ENCODE results near the gene PTPN1. TPM values are rescaled to one million over a fixed set of nuclear protein-coding genes. Genes with fewer than 3 reads are reported as not detected.

Gene PTPN1
- total and polyA plus RNA-seq, 5 donors, result 20.8 to 37.4 (median 25.6) TPM

DNA sequence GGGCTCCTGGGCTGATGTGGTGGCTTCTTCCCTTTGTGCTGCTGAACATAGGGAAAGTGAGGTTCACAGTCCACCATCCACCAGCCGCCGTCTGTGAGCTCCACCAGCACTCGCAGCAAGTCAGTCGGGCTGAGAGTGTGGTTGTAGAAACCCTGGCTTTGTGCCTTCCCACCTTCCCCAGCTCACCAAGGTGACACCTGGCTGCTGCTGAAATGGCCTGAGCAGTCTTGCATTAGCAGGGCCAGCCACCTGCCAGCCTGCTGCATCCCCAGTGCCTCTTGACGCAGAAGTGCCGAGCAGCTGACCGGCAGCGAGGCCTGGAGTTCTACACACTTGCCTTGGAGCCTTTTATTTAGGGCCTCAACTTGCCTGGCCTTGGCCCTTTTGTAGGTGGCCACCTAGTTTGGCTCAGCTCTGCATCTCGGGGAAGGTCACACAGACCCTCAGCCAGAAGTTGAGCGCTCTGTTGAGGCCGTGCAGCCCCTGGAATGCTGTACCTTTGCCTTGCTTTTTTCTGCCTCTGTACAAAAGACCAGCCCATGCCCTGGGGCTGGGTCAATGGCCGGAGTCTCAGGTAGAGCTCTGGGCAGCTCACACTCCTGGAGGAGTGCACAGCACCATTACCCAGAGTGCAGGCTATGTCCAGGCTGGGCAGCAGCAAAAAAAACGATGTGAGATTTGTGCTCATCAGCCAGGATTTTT is 76.5 kb downstream of the PTPN1 start:
- Histone ChIP-seq H3K27ac (ENCODE audit: low read length) (no peak overlapping the region), H3K4me1 (ENCODE audit: control insufficient read depth, insufficient read depth, low read length) (no peaks in the 10 kb centered on the region), H3K9me3 (ENCODE audit: control insufficient read depth, low read length) (no peaks in the 10 kb centered on the region), H3K27me3 (ENCODE audit: control insufficient read depth, insufficient read depth) (no peaks in the 10 kb centered on the region), H3K4me3 (ENCODE audit: low read length) (no peak overlapping the region)
- ATAC-seq (no peak), DNase-seq (peak in 1 of 3 donors; percentile 13)
- 91% methylated on average over 13 of the region's 13 CpGs for WGBS
- intact Hi-C loops (cut with DNase I), result loop anchor here in 1 of 4 donors (10.0 kb wide), 1 partner anchor 112 kb away; no protein-coding TSS in a partner anchor

- Histone ChIP-seq H3K27ac (ENCODE audit: low read length) (no peak overlapping the region), H3K4me3 (ENCODE audit: low read length) (no peak overlapping the region), H3K9me3 (ENCODE audit: control insufficient read depth, low read length) (no peaks in the 10 kb centered on the region), H3K4me1 (ENCODE audit: control insufficient read depth, insufficient read depth, low read length) (no peaks in the 10 kb centered on the region), H3K27me3 (ENCODE audit: control insufficient read depth, insufficient read depth) (no peaks in the 10 kb centered on the region)
- intact Hi-C loops (cut with DNase I), result loop anchor here in 1 of 4 donors (10.0 kb wide), 1 partner anchor 113 kb away; no protein-coding TSS in a partner anchor
- DNase-seq, result peak in 1 of 3 donors; percentile 45
- WGBS, result 87% methylated on average over 19 of the region's 19 CpGs
- peak in 1 of 2 donors; percentile 4 for ATAC-seq
Observed at GRCh38 chr20:50587291-50587961, 77.2 kb downstream of the PTPN1 start.

- no peak overlapping the region for H3K27ac ChIP-seq (ENCODE audit: low read length)
- peak; percentile 29 to 46 for ATAC-seq
- DNase-seq, result peak; percentile 76 to 88 (median 87)
Observed at GRCh38 chr20:50588034-50588736, 78.0 kb downstream of the PTPN1 start.

GRCh38 chr20:50589548-50590347 is 79.6 kb downstream of the PTPN1 start:
- intact Hi-C loops (cut with DNase I), result loop anchor here in 1 of 4 donors (10.0 kb wide), 1 partner anchor 115 kb away; no protein-coding TSS in a partner anchor
- peaks cover 2% of the 10 kb centered on the region for H3K4me1 ChIP-seq (ENCODE audit: control insufficient read depth, insufficient read depth, low read length)
- DNase-seq, result peak in 1 of 3 donors; percentile 21

More at GRCh38 chr20:50588034-50588736, 78.0 kb downstream of the PTPN1 start:
- 71% methylated on average over 12 of the region's 12 CpGs for WGBS
- intact Hi-C loops (cut with DNase I), result loop anchor here in 1 of 4 donors (10.0 kb wide), 1 partner anchor 113 kb away; no protein-coding TSS in a partner anchor
- Histone ChIP-seq H3K4me1 (ENCODE audit: control insufficient read depth, insufficient read depth, low read length) (peaks cover 2% of the 10 kb centered on the region), H3K27me3 (ENCODE audit: control insufficient read depth, insufficient read depth) (no peaks in the 10 kb centered on the region), H3K9me3 (ENCODE audit: control insufficient read depth, low read length) (no peaks in the 10 kb centered on the region), H3K4me3 (ENCODE audit: low read length) (no peak overlapping the region)

GRCh38 chr20:50590348-50590664 is 80.1 kb downstream of the PTPN1 start:
- Histone ChIP-seq H3K9me3 (ENCODE audit: control insufficient read depth, low read length) (no peaks in the 10 kb centered on the region), H3K4me3 (ENCODE audit: low read length) (no peak overlapping the region), H3K27ac (ENCODE audit: low read length) (no peak overlapping the region), H3K27me3 (ENCODE audit: control insufficient read depth, insufficient read depth) (no peaks in the 10 kb centered on the region), H3K4me1 (ENCODE audit: control insufficient read depth, insufficient read depth, low read length) (peaks cover 2% of the 10 kb centered on the region)
- peak in 1 of 3 donors; percentile 45 for DNase-seq
- ATAC-seq, result no peak
- intact Hi-C loops (cut with DNase I), result no loop called here
- 90% methylated on average over 11 of the region's 11 CpGs for WGBS

More at GRCh38 chr20:50589548-50590347, 79.6 kb downstream of the PTPN1 start:
- no peak overlapping the region for H3K27ac ChIP-seq (ENCODE audit: low read length)
- no peak for ATAC-seq
- no peak overlapping the region for H3K4me3 ChIP-seq (ENCODE audit: low read length)
- no peaks in the 10 kb centered on the region for H3K9me3 ChIP-seq (ENCODE audit: control insufficient read depth, low read length)
- no peaks in the 10 kb centered on the region for H3K27me3 ChIP-seq (ENCODE audit: control insufficient read depth, insufficient read depth)
- WGBS, result 84% methylated on average over 20 of the region's 20 CpGs

- H3K9me3 ChIP-seq (ENCODE audit: control insufficient read depth, low read length), result no peaks in the 10 kb centered on the region
- peaks cover 2% of the 10 kb centered on the region for H3K4me1 ChIP-seq (ENCODE audit: control insufficient read depth, insufficient read depth, low read length)
- H3K4me3 ChIP-seq (ENCODE audit: low read length), result no peak overlapping the region
- no peaks in the 10 kb centered on the region for H3K27me3 ChIP-seq (ENCODE audit: control insufficient read depth, insufficient read depth)
- intact Hi-C loops (cut with DNase I), result no loop called here
- 74% methylated on average over 5 of the region's 5 CpGs for WGBS
- ATAC-seq, result no peak
- no peak overlapping the region for H3K27ac ChIP-seq (ENCODE audit: low read length)
- DNase-seq, result no peak
Observed at GRCh38 chr20:50591233-50591852, 81.2 kb downstream of the PTPN1 start.

DNA sequence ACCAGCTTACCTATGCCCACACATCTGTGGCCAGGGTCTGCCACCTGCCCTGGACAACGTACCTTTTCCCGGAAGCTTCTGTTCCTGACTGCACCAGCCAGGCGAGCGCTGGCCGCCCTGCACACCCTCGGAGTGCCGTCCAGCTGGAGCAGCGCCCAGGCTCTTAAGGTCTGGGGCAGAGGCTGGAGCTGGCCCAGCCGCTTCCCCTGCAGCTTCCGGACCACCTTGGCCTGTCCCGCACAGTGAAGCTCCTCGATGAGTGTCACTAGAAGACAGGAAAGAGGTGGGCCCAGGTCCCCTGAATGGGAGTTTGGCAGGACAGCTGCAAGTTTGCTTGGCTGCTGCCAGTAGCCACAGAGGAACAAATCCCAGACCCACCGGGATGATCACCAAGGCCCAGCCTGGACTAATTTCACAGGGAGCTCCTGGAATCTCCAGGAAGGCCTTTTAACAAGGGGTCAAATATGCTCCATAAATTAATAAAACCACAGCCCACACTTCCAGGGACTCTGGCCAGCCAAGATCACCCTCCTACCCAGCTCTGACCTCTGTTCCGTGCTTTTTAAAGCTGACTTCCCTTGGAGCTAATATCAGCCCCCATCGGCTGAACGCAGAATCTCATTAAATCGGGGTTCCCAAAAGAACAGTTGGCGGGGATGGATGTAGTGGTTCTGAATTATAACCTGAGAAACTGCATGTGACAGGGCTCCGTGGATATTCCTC is 82.3 kb downstream of the PTPN1 start:
- H3K4me3 ChIP-seq (ENCODE audit: low read length), result no peak overlapping the region
- H3K4me1 ChIP-seq (ENCODE audit: control insufficient read depth, insufficient read depth, low read length), result peaks cover 2% of the 10 kb centered on the region
- no peak overlapping the region for H3K27ac ChIP-seq (ENCODE audit: low read length)
- H3K27me3 ChIP-seq (ENCODE audit: control insufficient read depth, insufficient read depth), result no peaks in the 10 kb centered on the region
- intact Hi-C loops (cut with DNase I), result no loop called here
- no peaks in the 10 kb centered on the region for H3K9me3 ChIP-seq (ENCODE audit: control insufficient read depth, low read length)
- WGBS, result 38% methylated on average over 19 of the region's 19 CpGs
- peak; percentile 58 to 91 (median 88) for DNase-seq
- peak; percentile 57 to 78 for ATAC-seq

DNA sequence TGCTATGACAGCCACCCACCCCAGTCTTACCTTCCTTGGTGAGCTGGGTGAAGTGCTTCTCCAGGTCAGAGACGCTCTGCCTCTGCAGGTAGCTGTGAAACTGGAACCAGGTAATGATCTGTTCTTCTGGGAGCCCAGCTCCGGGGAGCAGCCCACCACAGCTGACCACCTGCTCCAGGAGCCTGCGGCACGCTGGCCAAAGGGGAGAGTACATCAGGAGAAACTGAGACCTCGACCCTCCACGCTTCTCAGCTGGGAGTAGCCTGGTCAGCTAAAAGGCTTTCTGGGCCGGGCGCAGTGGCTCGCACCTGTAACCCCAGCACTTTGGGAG is 82.8 kb downstream of the PTPN1 start:
- H3K9me3 ChIP-seq (ENCODE audit: control insufficient read depth, low read length), result no peaks in the 10 kb centered on the region
- WGBS, result 94% methylated on average over 9 of the region's 9 CpGs
- ATAC-seq, result no peak
- intact Hi-C loops (cut with DNase I), result no loop called here
- H3K4me1 ChIP-seq (ENCODE audit: control insufficient read depth, insufficient read depth, low read length), result peaks cover 2% of the 10 kb centered on the region
- peak in 1 of 3 donors; percentile 25 for DNase-seq
- no peak overlapping the region for H3K27ac ChIP-seq (ENCODE audit: low read length)
- H3K27me3 ChIP-seq (ENCODE audit: control insufficient read depth, insufficient read depth), result no peaks in the 10 kb centered on the region
- no peak overlapping the region for H3K4me3 ChIP-seq (ENCODE audit: low read length)

DNA sequence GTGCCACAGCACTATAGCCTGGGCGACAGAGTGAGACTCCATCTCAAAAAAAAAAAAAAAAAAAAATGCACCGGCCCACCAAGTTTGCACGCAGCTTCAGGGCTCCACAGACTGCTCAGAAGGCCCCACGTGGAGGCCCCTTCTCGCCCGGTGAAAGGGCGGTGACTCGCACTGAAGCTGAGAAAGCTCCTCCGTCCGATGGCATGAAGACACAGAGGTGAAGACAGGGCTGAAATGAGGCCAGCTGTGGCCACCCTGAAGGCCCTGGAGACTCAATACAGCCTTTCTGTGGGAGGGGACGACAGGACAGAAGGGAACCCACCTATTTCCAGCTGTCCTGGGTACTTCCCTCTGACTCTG is 84.0 kb downstream of the PTPN1 start:
- ATAC-seq, result no peak
- intact Hi-C loops (cut with DNase I), result no loop called here
- no peaks in the 10 kb centered on the region for H3K27me3 ChIP-seq (ENCODE audit: control insufficient read depth, insufficient read depth)
- no peak overlapping the region for H3K27ac ChIP-seq (ENCODE audit: low read length)
- peaks cover 2% of the 10 kb centered on the region for H3K4me1 ChIP-seq (ENCODE audit: control insufficient read depth, insufficient read depth, low read length)
- WGBS, result 63% methylated on average over 11 of the region's 11 CpGs
- H3K9me3 ChIP-seq (ENCODE audit: control insufficient read depth, low read length), result no peaks in the 10 kb centered on the region
- DNase-seq, result peak in 1 of 3 donors; percentile 40
- no peak overlapping the region for H3K4me3 ChIP-seq (ENCODE audit: low read length)
